ENCODE measurements around the gene HSCB. TPM values are rescaled to one million over a fixed set of nuclear protein-coding genes. Genes with fewer than 3 reads are reported as not detected.
"Not testable (repeated sequence)": the region's sequence is repeated elsewhere in the genome, so short reads cannot be mapped to it uniquely, and the experiment has no call there.

HSCB gene, protein sequence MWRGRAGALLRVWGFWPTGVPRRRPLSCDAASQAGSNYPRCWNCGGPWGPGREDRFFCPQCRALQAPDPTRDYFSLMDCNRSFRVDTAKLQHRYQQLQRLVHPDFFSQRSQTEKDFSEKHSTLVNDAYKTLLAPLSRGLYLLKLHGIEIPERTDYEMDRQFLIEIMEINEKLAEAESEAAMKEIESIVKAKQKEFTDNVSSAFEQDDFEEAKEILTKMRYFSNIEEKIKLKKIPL
- 14.3 and 18.7 TPM in 2 replicates for total RNA-seq
- long read RNA-seq, partial matches to known transcripts = 0 of 5 reads
- long read RNA-seq, other reads (novel, unspliced or antisense) = 1 of 5 reads

- H3K36me3 Mint-ChIP-seq (ENCODE audit: low read depth) = no peaks in the 10 kb centered on the region
- TF ChIP-seq, protein P1, sequence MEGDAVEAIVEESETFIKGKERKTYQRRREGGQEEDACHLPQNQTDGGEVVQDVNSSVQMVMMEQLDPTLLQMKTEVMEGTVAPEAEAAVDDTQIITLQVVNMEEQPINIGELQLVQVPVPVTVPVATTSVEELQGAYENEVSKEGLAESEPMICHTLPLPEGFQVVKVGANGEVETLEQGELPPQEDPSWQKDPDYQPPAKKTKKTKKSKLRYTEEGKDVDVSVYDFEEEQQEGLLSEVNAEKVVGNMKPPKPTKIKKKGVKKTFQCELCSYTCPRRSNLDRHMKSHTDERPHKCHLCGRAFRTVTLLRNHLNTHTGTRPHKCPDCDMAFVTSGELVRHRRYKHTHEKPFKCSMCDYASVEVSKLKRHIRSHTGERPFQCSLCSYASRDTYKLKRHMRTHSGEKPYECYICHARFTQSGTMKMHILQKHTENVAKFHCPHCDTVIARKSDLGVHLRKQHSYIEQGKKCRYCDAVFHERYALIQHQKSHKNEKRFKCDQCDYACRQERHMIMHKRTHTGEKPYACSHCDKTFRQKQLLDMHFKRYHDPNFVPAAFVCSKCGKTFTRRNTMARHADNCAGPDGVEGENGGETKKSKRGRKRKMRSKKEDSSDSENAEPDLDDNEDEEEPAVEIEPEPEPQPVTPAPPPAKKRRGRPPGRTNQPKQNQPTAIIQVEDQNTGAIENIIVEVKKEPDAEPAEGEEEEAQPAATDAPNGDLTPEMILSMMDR (conservative IDR thresholded peaks at IDR 0.05) = no peak
- H3K27me3 Mint-ChIP-seq (ENCODE audit: low read depth) = no peaks in the 10 kb centered on the region
- H3K27ac Mint-ChIP-seq (ENCODE audit: unreplicated experiment) = peak within 1 kb of the TSS; percentile 89
- no peaks in the 10 kb centered on the region for H3K9me3 Mint-ChIP-seq
- peak; percentile 93 for DNase-seq (ENCODE audit: low read depth, low spot score)
- H3K4me3 Mint-ChIP-seq = peak within 1 kb of the TSS; percentile 97
- peaks cover 42% of the 10 kb centered on the region for H3K4me1 Mint-ChIP-seq
These were observed at the start of gene HSCB, which contains the start of gene CHEK2 for GRCh38 chr22:28741785-28742561. TSS of gene HSCB (plus strand) at chr22:28742039. CDS start at chr22:28742096, 57 bp downstream. TSS of gene CHEK2 (minus strand) at chr22:28741820. CDS start at chr22:28734721, 7,099 bp downstream.

DNA sequence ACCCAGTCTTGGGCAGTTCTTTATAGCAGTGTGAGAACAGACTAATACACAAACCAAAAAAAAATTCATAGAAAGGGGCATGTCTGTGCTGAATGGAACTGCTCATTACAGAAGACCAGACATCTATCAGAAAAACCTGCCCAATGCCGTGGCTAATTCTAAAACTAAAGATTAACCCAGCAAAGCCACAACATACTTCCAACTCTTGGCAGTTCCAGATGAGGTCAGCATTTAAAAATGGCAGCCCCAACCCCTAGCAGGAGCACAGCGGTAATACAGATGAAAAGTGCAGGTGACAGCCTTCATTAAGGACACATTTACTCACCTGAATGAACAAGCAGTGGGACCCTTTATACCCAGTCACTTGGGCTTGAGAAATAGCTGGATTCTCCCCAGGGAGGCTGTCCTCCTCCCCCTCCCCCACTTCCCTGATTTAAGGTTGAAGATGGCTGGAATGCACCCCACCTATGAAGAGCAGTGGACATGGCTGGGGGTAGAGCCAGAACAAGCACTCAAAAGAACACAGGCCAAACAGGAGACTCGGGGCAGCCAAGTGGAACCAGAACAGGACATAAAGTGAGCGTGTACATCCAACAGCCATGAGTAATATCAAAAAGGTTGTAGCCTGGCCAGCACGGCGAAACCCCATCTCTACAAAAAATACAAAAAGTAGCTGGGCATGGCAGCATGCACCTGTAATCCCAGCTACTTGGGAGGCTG lies 48.6 kb upstream of the HSCB start:
- not testable (repeated sequence) for DNase-seq (ENCODE audit: low read depth, low spot score); H3K27ac Mint-ChIP-seq (ENCODE audit: unreplicated experiment); H3K36me3 Mint-ChIP-seq (ENCODE audit: low read depth); H3K4me3 Mint-ChIP-seq; H3K4me1 Mint-ChIP-seq; H3K9me3 Mint-ChIP-seq; H3K27me3 Mint-ChIP-seq (ENCODE audit: low read depth)

- TF ChIP-seq, protein P1 (conservative IDR thresholded peaks at IDR 0.05) = no peak
- Mint-ChIP-seq H3K4me3 (no peak overlapping the region), H3K36me3 (ENCODE audit: low read depth) (peaks cover 10% of the 10 kb centered on the region), H3K27me3 (ENCODE audit: low read depth) (no peaks in the 10 kb centered on the region), H3K27ac (ENCODE audit: unreplicated experiment) (no peak overlapping the region), H3K9me3 (no peaks in the 10 kb centered on the region), H3K4me1 (peaks cover 4% of the 10 kb centered on the region)
- no peak for DNase-seq (ENCODE audit: low read depth, low spot score)
These were observed 38.9 kb upstream of the HSCB start for GRCh38 chr22:28702891-28703290.

DNA sequence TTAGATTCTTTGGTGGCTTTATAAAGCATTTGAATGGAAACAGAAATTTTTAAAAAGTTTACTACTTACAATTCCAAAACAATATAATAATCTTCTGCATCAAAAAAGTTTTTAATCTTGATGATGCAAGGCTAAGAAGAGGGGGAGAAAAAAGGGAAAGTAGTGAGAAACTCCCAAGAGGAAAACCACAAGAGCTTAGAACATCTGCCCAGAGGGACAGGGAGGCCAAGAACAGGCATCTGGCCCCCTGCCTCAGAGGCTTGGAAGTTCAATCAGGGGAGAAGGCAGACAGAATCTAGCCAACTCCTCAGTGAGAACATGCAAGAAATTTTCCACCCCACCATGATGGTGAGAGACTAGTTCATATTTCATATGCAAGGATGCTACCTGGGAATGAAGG lies 38.4 kb upstream of the HSCB start:
- H3K27me3 Mint-ChIP-seq (ENCODE audit: low read depth) = no peaks in the 10 kb centered on the region
- TF ChIP-seq, protein P1 (conservative IDR thresholded peaks at IDR 0.05) = no peak
- no peak overlapping the region for H3K27ac Mint-ChIP-seq (ENCODE audit: unreplicated experiment)
- no peak overlapping the region for H3K4me3 Mint-ChIP-seq
- peaks cover 12% of the 10 kb centered on the region for H3K36me3 Mint-ChIP-seq (ENCODE audit: low read depth)
- no peak for DNase-seq (ENCODE audit: low read depth, low spot score)
- peaks cover 4% of the 10 kb centered on the region for H3K4me1 Mint-ChIP-seq
- no peaks in the 10 kb centered on the region for H3K9me3 Mint-ChIP-seq

DNA sequence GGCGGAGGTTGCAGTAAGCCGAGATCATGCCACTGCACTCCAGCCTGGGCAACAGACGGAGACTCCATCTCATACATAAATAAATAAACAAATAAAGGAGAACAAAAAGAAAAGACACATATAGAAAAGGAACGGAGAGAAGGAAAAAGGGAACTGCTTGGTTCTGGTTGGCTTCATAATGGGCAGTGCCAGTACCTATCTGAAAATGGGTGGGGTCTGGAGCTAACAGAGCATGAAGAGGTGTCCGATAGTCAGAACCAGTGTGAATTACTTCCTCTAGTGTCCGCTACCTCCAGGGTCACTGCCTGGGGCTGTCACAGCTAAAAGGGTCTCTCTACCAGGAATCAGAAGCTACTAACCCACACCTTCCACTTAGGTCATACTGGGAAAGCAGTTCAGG lies 35.0 kb upstream of the HSCB start:
- Mint-ChIP-seq H3K9me3 (no peaks in the 10 kb centered on the region), H3K4me1 (peaks cover 7% of the 10 kb centered on the region), H3K4me3 (no peak overlapping the region), H3K27ac (ENCODE audit: unreplicated experiment) (no peak overlapping the region), H3K36me3 (ENCODE audit: low read depth) (peaks cover 9% of the 10 kb centered on the region), H3K27me3 (ENCODE audit: low read depth) (no peaks in the 10 kb centered on the region)
- DNase-seq (ENCODE audit: low read depth, low spot score) = no peak
- TF ChIP-seq, protein P1 (conservative IDR thresholded peaks at IDR 0.05) = no peak

Data from neural crest cell (in vitro differentiated cells).